ENCODE data around the gene S100A8.

- TF ChIP-seq CTCF (IDR thresholded peaks at IDR 0.05): no peak
- TF ChIP-seq POLR2A (IDR thresholded peaks at IDR 0.05): no peak
Observed at GRCh38 chr1:153438599-153438998, 47.7 kb upstream of the S100A8 start.
